Heart right ventricle (tissue), 16 donors: ENCODE results near the gene CLEC4G. TPM values are rescaled to one million over a fixed set of nuclear protein-coding genes. Genes with fewer than 3 reads are reported as not detected.

Experiments used
- ATAC-seq, 8 donors: fragments of 200-7000 bp; cut with Tn5 transposase; one replicate each; pipeline ENCODE4 v1.9.1; 2020; ENCODE audit warnings: mild to moderate bottlenecking in 8 of 8, moderate library complexity in 8 of 8, moderate number of reproducible peaks in 1 of 8
- DNase-seq, 2 donors: peaks; one replicate each; pipeline ENCODE4 v3.0.0-alpha.2; 2020
- H3K27ac ChIP-seq, 10 donors: fragments of 200-600 bp; sonication (generic) in 2 of 10; one replicate each; pipeline versions ENCODE4 v1.5.0 to v1.8.0; 2020 to 2022; ENCODE audit warnings: mild to moderate bottlenecking in 3 of 10
- H3K27me3 ChIP-seq, 7 donors: fragments of 200-600 bp; one replicate each; pipeline ENCODE4 v1.8.0; 2021 to 2022; ENCODE audit warnings: mild to moderate bottlenecking in 2 of 7
- H3K36me3 ChIP-seq, 9 donors: fragments of 200-600 bp; sonication (generic) in 1 of 9; one replicate each; pipeline versions ENCODE4 v1.5.0 to v1.8.0; 2020 to 2022; ENCODE audit warnings: mild to moderate bottlenecking in 2 of 9
- H3K4me1 ChIP-seq, 9 donors: fragments of 200-600 bp; sonication (generic) in 1 of 9; one replicate each; pipeline versions ENCODE4 v1.5.0 to v1.8.0; 2020 to 2022; ENCODE audit warnings: mild to moderate bottlenecking in 4 of 9
- H3K4me3 ChIP-seq, 10 donors: fragments of 200-600 bp; sonication (generic) in 2 of 10; one replicate each; pipeline versions ENCODE4 v1.5.0 to v1.8.0; 2020 to 2022; ENCODE audit warnings: mild to moderate bottlenecking in 7 of 10, moderate library complexity in 2 of 10
- H3K9me3 ChIP-seq, 11 donors: fragments of 200-600 bp in 10 of 11; sonication (generic) in 2 of 11; one replicate each; pipeline versions ENCODE4 v1.5.0 to v1.8.0; 2013 to 2022; ENCODE audit warnings: mild to moderate bottlenecking in 2 of 11, control low read depth in 1 of 11, moderate library complexity in 1 of 11
- WGBS, 2 donors: extraction: QIAGEN DNeasy Blood & Tissue Kit; methylation state at CpG; one replicate each; pipeline ENCODE4 v1.1.7; 2013; ENCODE audit warnings: inconsistent platforms in 1 of 2; 5-methylcytosine and 5-hydroxymethylcytosine counted together
- intact Hi-C, 10 donors: fragments of 100-400 bp; cut with DNase I; formaldehyde crosslinking; loops; one replicate each; pipeline versions ENCODE4 v1.11.1 to v1.14.2; 2022
- polyA plus RNA-seq, 2 donors: library from polyadenylated mRNA; stranded (reverse); fragments of 200-250 nt; gene quantifications; one replicate each; pipeline ENCODE4 v1.2.3, GENCODE V29; 2013
- total RNA-seq, 10 donors: library from RNA; stranded (reverse); fragmentation: NEBNext Ultra II Directional in 3 of 10; extraction: Animal tissue kit (Norgen Biotek cat#: 25700) in 3 of 10; gene quantifications; one replicate each; pipeline versions ENCODE4 v1.2.1 to v1.2.4, GENCODE V29; 2021 to 2023
- TF ChIP-seq, protein P1 (sequence below), 9 donors: fragments of 200-600 bp; sonication (generic) in 2 of 9; IDR thresholded peaks; one replicate each; pipeline versions ENCODE4 v1.5.0 to v1.8.0; 2021 to 2022; ENCODE audit warnings: antibody characterized with exemption in 9 of 9, mild to moderate bottlenecking in 5 of 9, moderate library complexity in 1 of 9
- donor health status: Arrhythmogenic right ventricular cardiomyopathy.
- donor health status: ischemic (EF 13 %, LVEDD 7.1; RV severe dilation, severe dysfunction).
- donor health status: healthy with polysubstance abuse.
- donor health status: DM: no; HTN: yes; CAD: no.
- donor health status: DM: no; HTN: no; CAD: no.
- donor health status: ischemic (EF 25% LVEDD 6.9; RV normal size, moderate dysfunction).
- donor health status: ischemic (EF 25% LVEDD 5.7; RV mildly dilated, moderate dysfunction).
- donor health status: healthy.
- donor health status: DM: yes; HTN: yes; CAD: no.
- donor health status: Ischemic cardiomyopathy.
- donor health status: ischemic (EF 35%, LVEDD 5.7; RV mildly dilated, moderate dysfunction).
- donor health status: nonischemic (EF 11% LVEDD 7.7; RV severe dilation, severe dysfunction).
- donor health status: DM: yes; HTN: yes; CAD: no.
- donor health status: PGD.
- donor health status: ischemic (EF 29% LVEDD 5.4; RV normal size, mild dysfunction).
- donor health status: nonischemic (EF 23%, LVEDD 6.1; RV moderate dilation, normal function).

CLEC4G gene
- total and polyA plus RNA-seq, 12 donors: 0.20 to 4.2 (median 0.73) TPM; not detected in 3

- H3K4me1 ChIP-seq: peaks cover 0 to 11% (median 0%) of the 10 kb centered on the region in 9 donors
- H3K27ac ChIP-seq: no peak overlapping the region
- no peak for DNase-seq
- no peaks in the 10 kb centered on the region for H3K9me3 ChIP-seq
- TF ChIP-seq, protein P1, sequence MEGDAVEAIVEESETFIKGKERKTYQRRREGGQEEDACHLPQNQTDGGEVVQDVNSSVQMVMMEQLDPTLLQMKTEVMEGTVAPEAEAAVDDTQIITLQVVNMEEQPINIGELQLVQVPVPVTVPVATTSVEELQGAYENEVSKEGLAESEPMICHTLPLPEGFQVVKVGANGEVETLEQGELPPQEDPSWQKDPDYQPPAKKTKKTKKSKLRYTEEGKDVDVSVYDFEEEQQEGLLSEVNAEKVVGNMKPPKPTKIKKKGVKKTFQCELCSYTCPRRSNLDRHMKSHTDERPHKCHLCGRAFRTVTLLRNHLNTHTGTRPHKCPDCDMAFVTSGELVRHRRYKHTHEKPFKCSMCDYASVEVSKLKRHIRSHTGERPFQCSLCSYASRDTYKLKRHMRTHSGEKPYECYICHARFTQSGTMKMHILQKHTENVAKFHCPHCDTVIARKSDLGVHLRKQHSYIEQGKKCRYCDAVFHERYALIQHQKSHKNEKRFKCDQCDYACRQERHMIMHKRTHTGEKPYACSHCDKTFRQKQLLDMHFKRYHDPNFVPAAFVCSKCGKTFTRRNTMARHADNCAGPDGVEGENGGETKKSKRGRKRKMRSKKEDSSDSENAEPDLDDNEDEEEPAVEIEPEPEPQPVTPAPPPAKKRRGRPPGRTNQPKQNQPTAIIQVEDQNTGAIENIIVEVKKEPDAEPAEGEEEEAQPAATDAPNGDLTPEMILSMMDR (IDR thresholded peaks at IDR 0.05): no peak
- no peak for ATAC-seq
- H3K27me3 ChIP-seq: peaks cover 0 to 44% (median 31%) of the 10 kb centered on the region in 7 donors
- H3K4me3 ChIP-seq: no peak overlapping the region
- WGBS, 2 donors: 89 to 93% methylated on average over 9 of the region's 9 CpGs
- intact Hi-C loops: no loop called here
- H3K36me3 ChIP-seq: no peaks in the 10 kb centered on the region
These were observed 43.9 kb upstream of the CLEC4G start for GRCh38 chr19:7775761-7776160.

GRCh38 chr19:7773841-7774240, 41.9 kb upstream of the CLEC4G start:
- H3K4me3 ChIP-seq: no peak overlapping the region
- TF ChIP-seq, protein P1 (IDR thresholded peaks at IDR 0.05): no peak
- no peaks in the 10 kb centered on the region for H3K36me3 ChIP-seq
- peaks cover 0 to 11% (median 0%) of the 10 kb centered on the region in 9 donors for H3K4me1 ChIP-seq
- DNase-seq: no peak
- ATAC-seq: no peak
- H3K27ac ChIP-seq: no peak overlapping the region
- peaks cover 0 to 39% (median 20%) of the 10 kb centered on the region in 7 donors for H3K27me3 ChIP-seq
- intact Hi-C loops: no loop called here
- 61 to 67% methylated on average over 9 of the region's 9 CpGs for WGBS, 2 donors
- H3K9me3 ChIP-seq: no peaks in the 10 kb centered on the region

DNA sequence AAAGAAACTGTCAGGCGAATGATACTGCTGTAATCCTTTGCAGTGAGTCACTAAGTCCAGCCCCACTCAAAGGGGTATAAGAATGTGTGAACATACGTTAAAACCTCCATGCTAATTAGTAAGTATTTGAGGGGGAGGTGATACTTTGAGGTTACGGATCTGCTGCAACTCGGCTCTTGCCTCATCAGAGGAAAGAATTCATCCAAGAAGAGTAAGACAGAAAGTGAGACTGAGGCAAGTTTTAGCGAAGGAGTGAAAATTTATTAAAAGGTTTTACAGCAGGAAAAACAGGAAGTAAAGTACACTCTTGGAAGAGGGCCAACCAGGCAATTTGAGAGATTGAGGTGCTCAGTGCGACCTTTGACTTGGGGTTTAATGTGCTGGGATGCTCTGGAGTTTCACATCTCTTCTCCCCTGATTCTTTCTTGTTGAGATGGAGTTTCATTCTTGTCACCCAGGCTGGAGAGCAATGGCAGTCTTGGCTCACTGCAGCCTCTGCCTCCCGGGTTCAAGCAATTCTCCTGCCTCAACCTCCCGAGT, 40.9 kb upstream of the CLEC4G start:
- Histone ChIP-seq H3K27ac (no peak overlapping the region), H3K4me3 (no peak overlapping the region), H3K27me3 (peaks cover 0 to 42% (median 20%) of the 10 kb centered on the region in 7 donors), H3K36me3 (no peaks in the 10 kb centered on the region), H3K4me1 (peaks cover 0 to 11% (median 0%) of the 10 kb centered on the region in 9 donors), H3K9me3 (no peaks in the 10 kb centered on the region)
- no peak for ATAC-seq
- DNase-seq: no peak
- intact Hi-C loops: no loop called here
- WGBS, 2 donors: 47 to 52% methylated on average over 8 of the region's 8 CpGs
- TF ChIP-seq, protein P1 (IDR thresholded peaks at IDR 0.05): no peak

- Histone ChIP-seq H3K27me3 (peaks cover 0 to 42% (median 14%) of the 10 kb centered on the region in 7 donors), H3K36me3 (no peaks in the 10 kb centered on the region), H3K4me3 (no peak overlapping the region), H3K4me1 (peaks cover 0 to 11% (median 0%) of the 10 kb centered on the region in 9 donors), H3K9me3 (no peaks in the 10 kb centered on the region), H3K27ac (no peak overlapping the region)
- WGBS, 2 donors: 65 to 70% methylated on average over 8 of the region's 8 CpGs
- TF ChIP-seq, protein P1 (IDR thresholded peaks at IDR 0.05): no peak
- DNase-seq (no peak), ATAC-seq (no peak)
- intact Hi-C loops: no loop called here
These were observed 39.2 kb upstream of the CLEC4G start for GRCh38 chr19:7771072-7771471.
